Cardiac muscle cell (in vitro differentiated cells and primary cell): ENCODE measurements around the gene OR10A2. TPM values are rescaled to one million over a fixed set of nuclear protein-coding genes. Genes with fewer than 3 reads are reported as not detected.
"Not testable (repeated sequence)": the region's sequence is repeated elsewhere in the genome, so short reads cannot be mapped to it uniquely, and the experiment has no call there.

Experiments used
- DNase-seq, 2 donors: peaks; one replicate each; pipeline versions ENCODE4 v3.0.0 to v3.0.0-alpha.2; 2010 to 2017; ENCODE audit warnings: low read depth in 1 of 2, low spot score in 1 of 2
- H3K27ac ChIP-seq: fragments of 200-600 bp; sonication (generic); 2 replicates; pipeline ENCODE4 v1.5.1; 2016
- H3K27me3 ChIP-seq: fragments of 200-600 bp; sonication (generic); 2 replicates; pipeline ENCODE4 v1.6.0; 2016; ENCODE audit warnings: control low read depth
- H3K36me3 ChIP-seq: fragments of 200-600 bp; sonication (generic); 2 replicates; pipeline ENCODE4 v1.5.1; 2016; ENCODE audit warnings: control low read depth
- H3K4me1 ChIP-seq: fragments of 200-600 bp; sonication (generic); 2 replicates; pipeline ENCODE4 v1.8.1; 2017; ENCODE audit warnings: low read depth, mild to moderate bottlenecking, mixed run types
- H3K4me3 ChIP-seq: fragments of 200-600 bp; sonication (generic); 2 replicates; pipeline ENCODE4 v1.5.1; 2016; ENCODE audit warnings: mild to moderate bottlenecking
- H3K9me3 ChIP-seq: fragments of 200-600 bp; sonication (generic); 2 replicates; pipeline ENCODE4 v1.5.1; 2017; ENCODE audit warnings: low read depth, mild to moderate bottlenecking, control low read depth
- polyA plus RNA-seq: library from polyadenylated mRNA; unstranded; fragments of >200 nt; fragmentation: Nextera tagmentation; extraction: Ambion mirVana; gene quantifications from 2 replicates; pipeline ENCODE4 v1.2.1, GENCODE V29; 2016
- total RNA-seq: library from RNA; depleted of rRNA; stranded (reverse); fragments of >200 nt; gene quantifications from 2 replicates; pipeline ENCODE4 v1.2.3, GENCODE V29; 2016
- TF ChIP-seq, protein P1 (sequence below): IDR thresholded peaks from 2 replicates; pipeline ENCODE4 v1.5.1; 2012; ENCODE audit warnings: low read depth, mild to moderate bottlenecking, low read length

The OR10A2 gene
- total and polyA plus RNA-seq, 2 experiments from 2014 or later = 0.26 TPM; not detected in 1

DNA sequence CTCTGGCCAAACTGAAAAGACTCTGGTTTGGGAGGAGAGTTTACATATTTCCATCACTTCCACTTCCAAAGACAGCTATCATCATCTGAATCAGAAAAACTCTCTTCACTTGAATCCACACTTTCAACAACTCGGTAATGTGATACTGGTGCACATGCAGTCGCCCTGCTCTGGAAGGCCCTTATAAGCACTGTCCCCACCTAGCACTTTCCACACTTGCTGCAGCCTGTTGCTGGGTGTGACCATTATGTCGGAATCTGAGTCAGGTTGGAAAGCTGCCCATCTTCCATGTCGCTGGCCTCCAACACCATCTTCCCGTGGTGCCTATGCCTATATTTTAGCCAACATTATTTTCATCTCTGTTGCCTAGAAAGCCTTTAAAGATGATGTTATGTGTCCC lies 18.5 kb upstream of the OR10A2 start:
- Histone ChIP-seq H3K36me3 (no peaks in the 10 kb centered on the region), H3K4me3 (no peak overlapping the region), H3K9me3 (no peaks in the 10 kb centered on the region), H3K27me3 (no peaks in the 10 kb centered on the region), H3K27ac (no peak overlapping the region), H3K4me1 (no peaks in the 10 kb centered on the region)
- no peak for DNase-seq
- TF ChIP-seq, protein P1, sequence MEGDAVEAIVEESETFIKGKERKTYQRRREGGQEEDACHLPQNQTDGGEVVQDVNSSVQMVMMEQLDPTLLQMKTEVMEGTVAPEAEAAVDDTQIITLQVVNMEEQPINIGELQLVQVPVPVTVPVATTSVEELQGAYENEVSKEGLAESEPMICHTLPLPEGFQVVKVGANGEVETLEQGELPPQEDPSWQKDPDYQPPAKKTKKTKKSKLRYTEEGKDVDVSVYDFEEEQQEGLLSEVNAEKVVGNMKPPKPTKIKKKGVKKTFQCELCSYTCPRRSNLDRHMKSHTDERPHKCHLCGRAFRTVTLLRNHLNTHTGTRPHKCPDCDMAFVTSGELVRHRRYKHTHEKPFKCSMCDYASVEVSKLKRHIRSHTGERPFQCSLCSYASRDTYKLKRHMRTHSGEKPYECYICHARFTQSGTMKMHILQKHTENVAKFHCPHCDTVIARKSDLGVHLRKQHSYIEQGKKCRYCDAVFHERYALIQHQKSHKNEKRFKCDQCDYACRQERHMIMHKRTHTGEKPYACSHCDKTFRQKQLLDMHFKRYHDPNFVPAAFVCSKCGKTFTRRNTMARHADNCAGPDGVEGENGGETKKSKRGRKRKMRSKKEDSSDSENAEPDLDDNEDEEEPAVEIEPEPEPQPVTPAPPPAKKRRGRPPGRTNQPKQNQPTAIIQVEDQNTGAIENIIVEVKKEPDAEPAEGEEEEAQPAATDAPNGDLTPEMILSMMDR = no peak

DNA sequence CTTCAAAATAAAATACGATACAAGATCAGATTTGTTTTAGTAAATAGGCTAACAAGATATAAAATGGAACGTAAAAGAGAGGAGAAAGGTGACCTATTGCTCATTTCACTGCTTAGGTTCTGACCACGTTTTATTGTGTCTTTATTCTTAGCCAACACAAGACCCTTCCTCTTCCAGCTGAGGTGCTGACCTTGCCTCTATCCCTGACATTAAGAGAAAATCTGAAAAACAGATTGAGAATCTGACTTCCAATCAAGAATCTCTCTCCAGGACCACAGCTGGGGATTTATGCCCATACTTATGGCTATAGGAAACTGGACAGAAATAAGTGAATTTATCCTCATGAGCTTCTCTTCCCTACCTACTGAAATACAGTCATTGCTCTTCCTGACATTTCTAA lies 17.5 kb upstream of the OR10A2 start, which contains the start of gene OR10A5:
Gene OR10A5 (plus strand): TSS at position 301 of the 400 bp plus-strand sequence. CDS start 0 bp downstream, at position 301.
- Histone ChIP-seq H3K9me3 (no peaks in the 10 kb centered on the region), H3K27ac (no peak within 1 kb of the TSS), H3K36me3 (no peaks in the 10 kb centered on the region), H3K4me3 (no peak within 1 kb of the TSS), H3K27me3 (no peaks in the 10 kb centered on the region), H3K4me1 (no peaks in the 10 kb centered on the region)
- TF ChIP-seq, protein P1 = no peak
- DNase-seq = no peak

DNA sequence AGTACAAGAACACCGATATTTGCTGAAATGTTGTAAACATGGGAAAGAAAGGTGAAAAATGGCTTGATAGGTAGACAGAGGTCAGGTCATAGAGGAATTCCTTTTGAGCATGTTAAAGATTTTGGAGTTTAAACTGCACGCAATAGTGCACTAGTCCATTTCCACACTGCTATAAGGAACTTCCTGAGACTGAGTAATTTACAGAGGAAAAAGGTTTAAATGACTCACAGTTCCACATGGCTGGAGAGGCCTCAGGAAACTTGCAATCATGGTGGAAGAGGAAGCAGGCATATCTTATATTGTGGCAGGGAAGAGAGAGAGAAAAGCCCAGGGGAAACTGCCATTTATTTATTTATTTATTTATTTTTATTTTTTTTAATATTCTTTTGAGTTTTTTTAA lies 12.3 kb upstream of the OR10A2 start:
- TF ChIP-seq, protein P1 = no peak
- H3K9me3 ChIP-seq = no peaks in the 10 kb centered on the region
- no peaks in the 10 kb centered on the region for H3K27me3 ChIP-seq
- H3K4me1 ChIP-seq = no peaks in the 10 kb centered on the region
- DNase-seq = no peak
- H3K36me3 ChIP-seq = no peaks in the 10 kb centered on the region
- H3K27ac ChIP-seq = no peak overlapping the region
- no peak overlapping the region for H3K4me3 ChIP-seq

DNA sequence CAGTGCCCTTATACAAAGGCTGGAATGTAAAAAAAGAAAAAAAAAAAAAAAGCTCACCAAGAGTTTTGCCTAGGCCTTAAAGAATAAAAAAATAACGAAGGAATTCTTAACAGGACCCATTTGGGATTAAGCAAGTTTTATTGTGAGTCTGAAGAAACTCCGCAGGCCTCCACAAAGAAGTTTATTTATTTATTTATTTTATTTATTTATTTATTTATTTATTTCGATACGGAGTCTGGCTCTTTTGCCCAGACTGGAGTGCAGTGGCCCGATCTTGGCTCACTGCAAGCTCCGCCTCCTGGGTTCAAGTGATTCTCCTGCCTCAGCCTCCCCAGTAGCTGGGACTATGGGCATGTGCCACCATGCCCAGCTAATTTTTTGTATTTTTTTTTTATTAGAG lies 8.1 kb upstream of the OR10A2 start:
- not testable (repeated sequence) for H3K36me3 ChIP-seq, H3K27ac ChIP-seq, H3K9me3 ChIP-seq, H3K4me3 ChIP-seq, H3K27me3 ChIP-seq, DNase-seq, H3K4me1 ChIP-seq

DNA sequence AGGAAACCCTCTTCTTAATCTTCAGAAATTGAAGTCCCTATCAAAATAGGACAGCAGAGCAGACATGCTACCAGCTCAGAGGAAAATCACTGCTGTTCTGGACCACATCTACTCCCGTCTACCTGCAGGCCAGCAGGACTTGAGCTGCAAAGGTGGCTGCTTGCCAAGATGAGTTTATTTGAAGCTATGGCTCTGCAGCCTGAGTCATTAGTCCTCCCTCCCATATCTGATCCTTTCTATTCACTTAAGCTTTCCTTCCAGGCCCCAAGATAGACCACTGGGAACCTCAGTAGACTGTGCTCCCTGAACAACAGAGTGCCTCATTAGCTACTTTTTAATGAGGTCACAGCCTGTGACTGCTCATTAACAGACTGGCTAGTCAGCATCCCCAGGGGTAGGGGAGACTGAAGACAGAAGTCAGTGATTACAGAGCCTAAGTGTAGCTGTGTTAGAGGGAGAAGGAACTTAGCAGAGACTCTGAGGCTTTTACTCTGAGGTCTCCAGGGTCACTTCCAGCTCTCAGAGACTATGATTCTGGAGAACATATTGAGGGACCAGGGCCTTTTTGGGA lies 6.8 kb upstream of the OR10A2 start:
- Histone ChIP-seq H3K4me1 (no peaks in the 10 kb centered on the region), H3K4me3 (no peak overlapping the region), H3K27ac (no peak overlapping the region), H3K27me3 (no peaks in the 10 kb centered on the region), H3K9me3 (no peaks in the 10 kb centered on the region), H3K36me3 (no peaks in the 10 kb centered on the region)
- peak in 1 of 2 donors; percentile 6 for DNase-seq
- TF ChIP-seq, protein P1 = no peak

DNA sequence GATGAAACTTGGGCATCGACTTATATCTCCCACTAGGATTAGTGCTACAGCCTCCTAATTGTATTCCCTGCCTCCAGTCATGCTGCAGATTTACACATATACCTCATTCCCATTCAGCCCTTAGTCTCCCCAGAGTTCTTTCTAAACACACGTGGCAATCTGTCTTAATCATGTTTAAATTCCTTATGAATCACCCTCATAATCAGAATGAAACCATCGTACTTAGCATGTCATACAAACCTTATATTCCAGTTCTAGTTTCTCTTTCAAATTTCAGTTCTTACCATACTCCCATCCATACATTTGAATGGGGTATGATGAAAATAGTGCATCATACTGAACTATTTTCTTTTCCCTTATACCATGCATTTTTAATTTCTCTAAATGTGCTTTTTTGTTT lies 6.0 kb upstream of the OR10A2 start:
- TF ChIP-seq, protein P1 = no peak
- Histone ChIP-seq H3K27ac (no peak overlapping the region), H3K27me3 (no peaks in the 10 kb centered on the region), H3K4me1 (no peaks in the 10 kb centered on the region), H3K36me3 (no peaks in the 10 kb centered on the region), H3K4me3 (no peak overlapping the region), H3K9me3 (no peaks in the 10 kb centered on the region)
- DNase-seq = no peak
